Measurements from ENCODE around the gene SYT9.

DNA sequence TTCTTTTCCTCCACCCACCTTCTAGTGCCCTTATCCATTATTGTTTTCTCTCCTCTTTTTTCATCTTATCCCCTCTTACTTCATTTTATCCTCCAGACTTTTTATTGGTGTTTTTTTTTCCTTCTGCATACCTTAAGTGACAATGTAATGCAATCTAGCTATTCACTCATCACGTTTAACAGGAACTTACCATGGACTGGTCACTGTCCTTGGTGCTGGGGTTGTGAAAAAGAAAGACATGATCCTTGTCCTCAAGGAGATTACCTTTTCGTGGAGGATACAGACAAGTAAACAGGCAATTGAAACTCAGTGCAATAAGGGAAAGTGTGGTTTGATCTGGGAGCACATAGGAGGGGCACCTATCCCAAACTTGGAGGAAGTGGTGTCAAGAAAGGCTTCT is 20.7 kb downstream of the SYT9 start:
- TF ChIP-seq EGR1 (IDR thresholded peaks at IDR 0.05) (no peak), CREB1 (IDR thresholded peaks at IDR 0.05; ENCODE audit: low read depth) (no peak), EP300 (IDR thresholded peaks at IDR 0.05; ENCODE audit: borderline replicate concordance) (no peak), NFIC (IDR thresholded peaks at IDR 0.05) (no peak), ZBTB7A (IDR thresholded peaks at IDR 0.05; ENCODE audit: low read depth) (no peak)
- TF ChIP-seq, protein P1, sequence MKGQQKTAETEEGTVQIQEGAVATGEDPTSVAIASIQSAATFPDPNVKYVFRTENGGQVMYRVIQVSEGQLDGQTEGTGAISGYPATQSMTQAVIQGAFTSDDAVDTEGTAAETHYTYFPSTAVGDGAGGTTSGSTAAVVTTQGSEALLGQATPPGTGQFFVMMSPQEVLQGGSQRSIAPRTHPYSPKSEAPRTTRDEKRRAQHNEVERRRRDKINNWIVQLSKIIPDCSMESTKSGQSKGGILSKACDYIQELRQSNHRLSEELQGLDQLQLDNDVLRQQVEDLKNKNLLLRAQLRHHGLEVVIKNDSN (IDR thresholded peaks at IDR 0.05), result no peak
